ENCODE measurements around the gene ATAD3A. TPM values are rescaled to one million over a fixed set of nuclear protein-coding genes. Genes with fewer than 3 reads are reported as not detected.

The ATAD3A gene
- total and polyA plus RNA-seq, 9 of the 15 experiments (the other 6 are each of a cell fraction or from before 2014, with no cell fraction given): 0.10 to 173 (median 36.7) TPM

GRCh38 chr1:1511533-1512285 lies at the start of gene ATAD3A (continued):
- peak; percentile 69 for TF ChIP-seq DACH1 (IDR thresholded peaks at IDR 0.05; ENCODE audit: partially characterized antibody)
- TF ChIP-seq, protein P1, sequence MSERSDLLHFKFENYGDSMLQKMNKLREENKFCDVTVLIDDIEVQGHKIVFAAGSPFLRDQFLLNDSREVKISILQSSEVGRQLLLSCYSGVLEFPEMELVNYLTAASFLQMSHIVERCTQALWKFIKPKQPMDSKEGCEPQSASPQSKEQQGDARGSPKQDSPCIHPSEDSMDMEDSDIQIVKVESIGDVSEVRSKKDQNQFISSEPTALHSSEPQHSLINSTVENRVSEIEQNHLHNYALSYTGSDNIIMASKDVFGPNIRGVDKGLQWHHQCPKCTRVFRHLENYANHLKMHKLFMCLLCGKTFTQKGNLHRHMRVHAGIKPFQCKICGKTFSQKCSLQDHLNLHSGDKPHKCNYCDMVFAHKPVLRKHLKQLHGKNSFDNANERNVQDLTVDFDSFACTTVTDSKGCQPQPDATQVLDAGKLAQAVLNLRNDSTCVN (CRISPR knock-in tag; IDR thresholded peaks at IDR 0.05): no peak
- no peak for TF ChIP-seq HMG20B (CRISPR knock-in tag; IDR thresholded peaks at IDR 0.05)
- TF ChIP-seq IRF2 (CRISPR knock-in tag; IDR thresholded peaks at IDR 0.05): no peak
- TF ChIP-seq NR3C1 (CRISPR knock-in tag; IDR thresholded peaks at IDR 0.05): 0 out of 2 replicates have a peak, but pooled peaks have one; percentile 57
- TF ChIP-seq BRD4 (IDR thresholded peaks at IDR 0.05): 0 out of 2 replicates have a peak, but pooled peaks have one; percentile 34
- peak; percentile 82 to 94; a peak in 3 of 4 replicates for TF ChIP-seq SIN3A (IDR thresholded peaks at IDR 0.05; ENCODE audit: borderline replicate concordance in 2 of 2, control insufficient read depth in 1 of 2, low read depth in 2 of 2, low read length in 2 of 2)
- TF ChIP-seq MCM7 (IDR thresholded peaks at IDR 0.05): no peak
- TF ChIP-seq ZNF277 (CRISPR knock-in tag; IDR thresholded peaks at IDR 0.05; ENCODE audit: borderline replicate concordance): no peak
- peak; percentile 76; the same call in 1 of the 2 replicates for TF ChIP-seq TRIM28 (IDR thresholded peaks at IDR 0.05)
- no peak for TF ChIP-seq TRIM25 (IDR thresholded peaks at IDR 0.05; ENCODE audit: borderline replicate concordance)
- no peak for TF ChIP-seq RFX5 (IDR thresholded peaks at IDR 0.05; ENCODE audit: low read depth, low read length)
- peak; percentile 77; the same call in 1 of the 2 replicates for TF ChIP-seq ERF (CRISPR knock-in tag; IDR thresholded peaks at IDR 0.05)
- TF ChIP-seq ZC3H4 (CRISPR knock-in tag; IDR thresholded peaks at IDR 0.05; ENCODE audit: borderline replicate concordance): no peak
- TF ChIP-seq GTF2A2 (tag; IDR thresholded peaks at IDR 0.05): no peak
- TF ChIP-seq CREB1 (IDR thresholded peaks at IDR 0.05): peak; percentile 99
- peak; percentile 99 for TF ChIP-seq CREB1 (CRISPR knock-in tag; IDR thresholded peaks at IDR 0.05)
- TF ChIP-seq ZNF12 (CRISPR knock-in tag; IDR thresholded peaks at IDR 0.05): peak; percentile 88
- TF ChIP-seq, protein P2, sequence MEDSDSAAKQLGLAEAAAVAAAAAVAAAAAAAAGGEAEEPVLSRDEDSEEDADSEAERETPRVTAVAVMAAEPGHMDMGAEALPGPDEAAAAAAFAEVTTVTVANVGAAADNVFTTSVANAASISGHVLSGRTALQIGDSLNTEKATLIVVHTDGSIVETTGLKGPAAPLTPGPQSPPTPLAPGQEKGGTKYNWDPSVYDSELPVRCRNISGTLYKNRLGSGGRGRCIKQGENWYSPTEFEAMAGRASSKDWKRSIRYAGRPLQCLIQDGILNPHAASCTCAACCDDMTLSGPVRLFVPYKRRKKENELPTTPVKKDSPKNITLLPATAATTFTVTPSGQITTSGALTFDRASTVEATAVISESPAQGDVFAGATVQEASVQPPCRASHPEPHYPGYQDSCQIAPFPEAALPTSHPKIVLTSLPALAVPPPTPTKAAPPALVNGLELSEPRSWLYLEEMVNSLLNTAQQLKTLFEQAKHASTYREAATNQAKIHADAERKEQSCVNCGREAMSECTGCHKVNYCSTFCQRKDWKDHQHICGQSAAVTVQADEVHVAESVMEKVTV (CRISPR knock-in tag; IDR thresholded peaks at IDR 0.05): no peak
- peak; percentile 85 for TF ChIP-seq FIP1L1 (IDR thresholded peaks at IDR 0.05; ENCODE audit: low read depth, low read length, poor library complexity, severe bottlenecking)
- no peak for TF ChIP-seq HES1 (IDR thresholded peaks at IDR 0.05; ENCODE audit: low read depth)
- no peak for TF ChIP-seq HNRNPH1 (optimal IDR thresholded peaks at IDR 0.05; ENCODE audit: low read depth, low read length)

Data from K562 (cell line).